Measurements from ENCODE around the gene CLCNKA.
"Not testable (repeated sequence)": the region's sequence is repeated elsewhere in the genome, so short reads cannot be mapped to it uniquely, and the experiment has no call there.

The CLCNKA gene

DNA sequence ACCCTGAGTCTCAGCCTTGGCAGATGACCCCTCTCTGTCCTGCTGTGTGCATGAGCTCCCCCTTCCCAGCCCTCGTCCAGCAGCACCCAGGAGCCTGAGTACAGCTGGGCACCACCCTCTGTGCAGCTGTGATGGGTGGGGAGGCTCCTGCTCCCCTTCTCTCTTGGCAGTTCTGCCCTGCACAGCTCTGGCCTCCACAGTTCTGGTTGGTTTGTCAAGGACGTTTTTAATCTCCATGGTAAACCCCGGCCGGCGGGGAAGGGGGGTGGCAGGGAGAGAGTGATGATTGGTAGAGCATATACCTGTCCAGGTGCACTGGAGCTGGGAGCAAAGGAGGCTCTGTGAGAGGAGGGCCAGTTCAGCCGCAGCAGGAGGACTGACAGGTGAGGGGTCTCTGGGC, at the start of gene CLCNKA:
TSS of gene CLCNKA (plus strand) at position 356 of the 400 bp plus-strand sequence. CDS start 584 bp downstream, outside the sequence.
- no peak for DNase-seq (ENCODE audit: low spot score)

DNA sequence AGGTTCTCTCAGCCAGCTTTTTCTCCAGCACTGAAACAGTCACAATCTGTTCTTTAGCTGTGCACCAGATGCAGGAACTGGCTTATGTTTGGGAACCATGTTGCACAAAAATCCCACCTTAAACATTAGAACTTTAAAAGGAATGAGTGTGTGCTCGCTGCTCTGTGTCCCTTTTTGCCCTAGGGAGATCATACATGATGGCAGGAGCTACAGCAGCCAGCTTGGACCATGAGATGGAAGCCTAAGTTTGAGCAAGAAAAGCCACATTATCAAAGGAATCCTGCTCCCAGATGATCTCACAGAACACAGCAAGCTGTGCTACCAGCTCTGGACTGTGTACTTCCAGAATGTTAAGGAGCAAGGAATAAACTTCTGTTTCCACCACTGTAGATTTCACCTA, 49.4 kb upstream of the CLCNKA start:
- DNase-seq (ENCODE audit: low spot score): no peak

GRCh38 chr1:15973772-15974171, 48.1 kb upstream of the CLCNKA start:
- no peak for DNase-seq (ENCODE audit: low spot score)

GRCh38 chr1:15974855-15975254, 47.0 kb upstream of the CLCNKA start:
- DNase-seq (ENCODE audit: low spot score): no peak

DNA sequence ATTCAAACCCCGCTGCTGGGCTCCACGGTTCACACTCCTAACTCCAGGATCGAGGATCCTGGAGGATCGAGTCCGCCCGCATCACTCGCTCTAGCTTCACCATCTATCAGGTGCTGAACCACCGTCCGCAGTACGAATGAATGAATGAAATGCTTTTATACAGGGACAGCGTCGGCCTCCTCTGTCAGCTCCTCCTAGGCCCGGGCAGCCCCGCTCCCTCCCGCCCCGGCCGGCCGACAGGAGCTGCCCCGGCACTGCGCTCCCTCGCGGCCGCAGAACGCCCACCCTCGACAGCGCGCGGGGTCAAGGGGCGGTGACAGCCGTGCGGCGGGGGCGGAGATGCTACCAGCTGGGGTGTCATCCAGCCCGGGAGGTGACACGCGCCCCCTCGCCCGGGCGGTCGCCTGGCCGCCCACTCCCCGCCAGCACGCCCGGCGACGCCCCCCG, 46.5 kb upstream of the CLCNKA start:
- DNase-seq (ENCODE audit: low spot score): peak; percentile 53

DNA sequence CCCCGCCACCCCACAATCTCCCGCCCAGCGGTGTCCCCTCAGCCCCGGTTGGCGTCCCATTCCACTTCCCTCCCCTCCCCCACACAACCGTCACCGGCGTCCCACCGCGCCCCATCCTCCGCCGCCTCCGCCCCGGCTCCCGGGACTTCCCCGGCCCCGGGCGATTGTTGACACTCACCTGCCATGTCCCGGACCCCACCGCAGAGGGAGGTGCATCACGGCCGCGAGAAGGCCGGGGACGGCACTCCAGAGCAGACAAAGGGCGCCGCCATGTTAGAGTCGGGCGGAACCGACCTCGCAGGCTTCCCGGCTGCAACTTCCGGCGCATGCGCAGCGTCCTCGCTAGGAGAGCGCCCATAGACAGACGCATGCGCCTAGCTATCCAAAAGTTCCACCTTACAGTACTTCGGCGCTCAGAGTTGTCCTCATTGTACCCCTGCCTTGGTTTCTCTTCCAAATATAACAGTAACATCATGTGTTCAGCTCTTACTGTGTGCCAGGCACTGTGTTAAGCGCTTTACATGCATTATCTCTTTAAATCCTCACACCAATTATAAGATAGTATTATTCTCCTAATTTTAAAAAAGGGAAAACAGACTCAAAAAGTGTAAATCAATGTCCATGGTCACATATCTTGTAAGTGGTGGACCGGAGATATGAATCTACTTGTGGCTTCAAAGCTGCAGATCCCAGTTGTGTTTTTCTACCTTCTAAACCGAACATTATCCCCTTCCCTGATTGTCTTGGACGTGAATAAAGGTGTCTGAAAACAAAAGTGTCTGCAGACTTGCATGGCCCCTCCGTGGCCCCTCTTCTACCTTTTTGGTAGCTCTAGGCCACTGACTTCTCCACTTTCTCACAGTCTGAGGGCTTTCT, 45.8 kb upstream of the CLCNKA start, which contains the start of gene ZBTB17:
TSS of gene ZBTB17 (minus strand) at position 297 of the 876 bp plus-strand sequence. CDS start 27,606 bp downstream, outside the sequence.
- DNase-seq (ENCODE audit: low spot score): peak; percentile 92

DNA sequence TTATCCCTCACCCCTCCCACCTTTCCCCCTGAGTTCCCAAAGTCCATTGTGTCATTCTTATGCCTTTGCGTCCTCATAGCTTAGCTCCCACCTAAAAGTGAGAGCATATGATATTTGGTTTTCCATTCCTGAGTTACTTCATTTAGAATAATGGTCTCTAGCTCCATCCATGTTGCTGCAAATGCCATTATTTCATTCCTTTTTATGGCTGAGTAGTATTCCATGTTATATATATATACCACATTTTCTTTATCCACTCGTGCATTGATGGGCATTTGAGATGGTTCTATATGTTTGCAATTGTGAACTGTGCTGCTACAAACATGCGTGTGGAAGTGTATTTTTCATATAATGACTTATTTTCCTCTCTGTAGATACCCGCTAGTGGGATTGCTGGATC, 43.9 kb upstream of the CLCNKA start:
- not testable (repeated sequence) for DNase-seq (ENCODE audit: low spot score)

DNA sequence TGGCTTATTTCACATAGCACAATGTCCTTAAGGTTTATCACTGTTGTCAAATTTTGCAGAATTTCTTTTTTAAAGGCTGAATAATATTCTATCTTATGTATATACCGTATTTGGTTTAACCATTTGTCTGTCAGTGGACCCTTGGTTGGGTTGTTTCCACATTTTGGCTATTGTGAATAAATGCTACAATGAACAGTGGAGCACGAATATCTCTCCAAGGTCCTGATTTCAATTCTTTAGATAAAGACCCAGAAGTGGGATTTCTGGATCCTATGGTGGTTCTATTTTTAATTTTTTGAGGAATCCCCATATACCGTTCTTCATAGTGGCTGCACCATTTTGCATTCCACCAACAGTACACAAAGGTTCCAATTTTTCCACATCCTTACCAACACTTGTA, 40.2 kb upstream of the CLCNKA start:
- no peak for DNase-seq (ENCODE audit: low spot score)

GRCh38 chr1:15983275-15983674, 38.6 kb upstream of the CLCNKA start:
- no peak for DNase-seq (ENCODE audit: low spot score)

DNA sequence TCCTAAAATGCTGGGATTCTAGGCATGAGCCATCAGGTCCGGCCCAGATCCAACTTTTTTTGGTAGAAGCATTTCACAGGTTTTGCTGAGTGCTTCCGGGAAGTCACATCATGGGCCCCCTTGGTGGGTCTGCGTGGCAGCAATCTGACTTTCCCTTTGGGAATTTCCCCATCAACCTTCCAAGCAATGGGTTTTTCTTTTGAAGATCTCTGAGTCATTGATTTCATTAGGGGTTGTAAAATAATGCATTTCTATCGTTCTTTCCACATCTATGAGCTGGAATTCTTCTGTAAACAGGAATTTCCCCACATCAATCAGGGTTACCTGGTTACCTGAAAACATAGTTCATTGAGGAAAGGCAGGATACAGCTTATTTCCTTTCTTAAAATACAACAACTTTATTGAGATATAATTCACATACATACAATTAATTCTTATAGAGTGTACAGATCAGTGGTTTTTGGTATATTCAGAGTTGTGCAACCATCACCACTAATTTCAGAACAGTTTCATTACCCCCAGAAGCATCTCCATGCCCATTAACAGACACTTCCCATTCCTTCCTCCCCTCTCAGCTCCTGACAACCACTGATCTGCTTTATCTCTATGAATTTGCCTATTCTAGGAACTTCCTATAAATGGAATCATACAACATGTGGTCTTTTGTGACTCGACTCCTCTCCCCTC, 36.1 kb upstream of the CLCNKA start:
- no peak for DNase-seq (ENCODE audit: low spot score)

GRCh38 chr1:15988856-15989736, 32.7 kb upstream of the CLCNKA start:
- DNase-seq (ENCODE audit: low spot score): no peak

DNA sequence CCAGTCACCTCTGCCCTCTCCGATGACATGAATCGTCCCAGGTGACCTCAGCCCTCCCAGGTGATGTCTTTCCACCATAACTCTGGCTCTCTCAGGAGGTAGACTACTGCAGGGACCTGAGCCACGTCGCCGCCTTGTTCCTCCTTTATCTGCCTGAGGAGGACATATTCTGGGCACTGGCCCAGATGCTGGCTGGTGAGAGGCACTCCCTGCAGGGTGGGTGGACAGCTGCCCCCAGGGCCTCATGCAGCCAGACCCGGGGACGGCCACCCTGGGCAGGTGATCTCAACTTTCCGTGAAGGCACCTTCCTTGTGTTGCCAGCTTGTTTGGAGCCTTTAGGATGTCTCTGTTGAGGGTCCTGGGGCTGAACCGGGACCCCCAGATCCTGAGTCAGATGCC, 32.1 kb upstream of the CLCNKA start:
- DNase-seq (ENCODE audit: low spot score): peak; percentile 10

DNA sequence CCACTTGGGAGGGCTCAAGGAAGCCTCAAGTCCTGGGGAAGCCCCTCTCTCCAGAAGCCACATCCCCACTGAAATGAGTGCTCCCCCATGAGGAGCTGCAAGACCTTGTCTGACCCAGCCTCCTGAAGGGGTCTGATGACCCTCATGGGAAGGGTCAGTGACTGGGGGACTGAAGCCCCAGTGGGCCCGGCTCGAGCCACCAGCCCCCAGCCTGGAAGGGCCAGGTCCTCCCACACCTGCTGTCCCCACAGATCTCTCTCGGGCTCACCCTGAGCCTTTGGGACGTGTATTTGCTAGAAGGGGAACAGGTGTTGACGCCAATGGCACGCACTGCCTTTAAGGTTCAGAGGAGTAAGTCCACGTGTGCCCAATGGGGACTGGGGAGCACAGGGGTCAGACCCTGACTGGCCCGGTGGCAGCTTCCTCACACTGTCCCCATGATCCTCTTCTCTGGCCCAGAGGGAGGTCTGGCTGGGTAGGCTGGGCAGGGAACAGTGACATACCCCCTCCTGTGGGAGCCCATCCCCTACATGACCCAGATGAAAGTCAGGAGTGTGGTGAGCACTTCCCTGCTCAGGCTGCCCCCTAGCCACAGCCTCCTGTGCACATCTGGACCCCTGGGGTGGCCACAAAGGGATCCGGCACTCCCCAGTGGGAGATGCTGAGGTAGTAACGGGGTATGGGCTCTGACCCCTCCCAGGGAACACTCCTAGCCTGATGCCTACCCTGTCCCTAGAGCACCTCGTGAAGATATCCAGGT, 30.2 kb upstream of the CLCNKA start:
- DNase-seq (ENCODE audit: low spot score): no peak

- DNase-seq (ENCODE audit: low spot score): no peak
Observed at GRCh38 chr1:15992187-15992553, 29.7 kb upstream of the CLCNKA start.

DNA sequence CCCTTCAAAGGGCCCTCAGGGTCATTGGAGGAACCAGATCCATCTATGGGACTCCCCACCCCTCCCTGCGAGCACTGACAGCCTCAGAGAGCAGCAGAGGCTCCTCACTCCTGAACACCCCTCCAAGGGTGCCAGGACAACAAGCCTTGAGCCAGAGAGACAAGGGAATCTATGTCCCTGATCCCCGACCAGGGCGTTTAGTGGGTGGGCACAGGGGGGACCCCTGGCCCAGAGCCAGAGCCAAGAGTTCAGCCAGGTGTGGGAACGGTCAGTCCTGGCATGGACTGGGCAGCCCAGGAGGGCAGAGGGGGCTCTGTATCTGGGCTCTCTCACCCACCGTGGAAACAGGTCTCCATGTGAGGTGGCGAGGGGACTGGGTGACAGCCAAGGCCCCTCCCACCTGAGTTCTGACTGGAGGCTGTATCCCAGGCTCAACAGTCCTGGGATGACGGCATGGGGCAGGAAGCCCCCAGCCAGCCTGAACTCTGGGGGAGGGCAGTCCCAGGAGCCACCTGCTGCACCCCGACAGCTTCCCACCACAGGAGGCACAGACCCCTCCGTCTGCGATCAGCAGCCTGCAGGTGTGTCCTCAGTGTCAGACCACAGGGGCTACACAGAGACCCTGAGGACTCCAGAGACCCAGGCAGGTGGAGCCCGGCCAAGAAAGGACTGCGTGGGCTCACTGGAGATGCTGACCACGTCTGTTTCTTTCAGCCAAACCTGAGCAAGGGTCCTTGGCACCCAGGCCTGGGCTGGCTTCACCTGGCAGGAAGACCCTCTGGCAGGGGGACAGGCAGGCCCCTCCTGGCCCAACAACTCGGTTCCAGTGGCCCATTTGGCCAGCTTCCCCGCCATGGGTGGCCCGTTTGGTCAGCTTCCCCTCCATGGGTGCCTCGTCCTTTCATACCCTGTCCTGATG, 29.0 kb upstream of the CLCNKA start:
- DNase-seq (ENCODE audit: low spot score): no peak

- no peak for DNase-seq (ENCODE audit: low spot score)
Observed at GRCh38 chr1:15993666-15994065, 28.2 kb upstream of the CLCNKA start.

DNA sequence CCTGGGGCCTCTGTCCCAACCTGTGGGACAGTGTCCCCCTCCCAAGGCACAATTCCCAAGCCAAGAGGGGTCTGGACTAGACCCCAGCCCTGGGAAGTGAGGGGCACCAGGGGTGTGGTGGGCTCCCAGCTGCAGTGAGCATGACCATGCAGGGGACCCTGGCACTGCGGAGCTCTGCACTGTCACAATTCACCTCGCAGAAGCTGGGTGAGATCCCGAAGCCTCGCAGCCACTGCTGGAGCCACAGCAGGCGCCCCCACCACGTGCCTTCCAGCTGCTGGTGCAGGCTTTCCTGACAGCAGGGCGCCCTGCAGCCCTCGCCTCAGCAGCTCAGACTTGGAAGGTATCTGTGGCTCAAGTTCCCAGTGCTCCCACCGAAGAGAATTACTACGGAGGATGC, 27.8 kb upstream of the CLCNKA start:
- DNase-seq (ENCODE audit: low spot score): no peak

- peak; percentile 31 for DNase-seq (ENCODE audit: low spot score)
Observed at GRCh38 chr1:15994590-15995351, 27.1 kb upstream of the CLCNKA start.

GRCh38 chr1:15997076-15997585, 24.7 kb upstream of the CLCNKA start:
- no peak for DNase-seq (ENCODE audit: low spot score)

Data from cerebellar cortex (tissue), 1 donor.